GM12878 (cell line): ENCODE data around the gene LCP1. TPM values are rescaled to one million over a fixed set of nuclear protein-coding genes. Genes with fewer than 3 reads are reported as not detected.

Source experiments
- ATAC-seq: fragments of 200-7000 bp; cut with Tn5 transposase; 3 replicates; pipeline ENCODE4 v1.9.1; 2020; ENCODE audit warnings: mild to moderate bottlenecking, moderate library complexity
- BruUV-seq: library from RNA; stranded (reverse); fragments of 400-500 nt; replicated peaks from 2 replicates; lab custom pipeline; 2021; lab: Mats Ljungman, UMichigan
- CTCF ChIA-PET: fragments of 300-600 bp; sonication (Branson Sonifier 250); formaldehyde crosslinking; extraction: SDS; loops from one replicate; lab custom pipeline; 2021; ENCODE audit warnings: inconsistent platforms; lab: Yijun Ruan, JAX
- POLR2A ChIA-PET: fragments of 350-600 bp; formaldehyde crosslinking; extraction: SDS; loops from one replicate; lab custom pipeline; 2021; ENCODE audit warnings: inconsistent platforms; lab: Charles Lee
- RAD21 ChIA-PET: fragments of 300-600 bp; sonication (Branson Sonifier 250); formaldehyde crosslinking; loops from one replicate; lab custom pipeline; 2023; ENCODE audit warnings: antibody characterized with exemption; ENCODE audit not compliant: unreplicated experiment; lab: Charles Lee
- SMC1A ChIA-PET: fragments of 300-600 bp; sonication (Branson Sonifier 250); formaldehyde crosslinking; loops from one replicate; lab custom pipeline; 2023; ENCODE audit not compliant: unreplicated experiment, uncharacterized antibody; lab: Charles Lee
- DNase-seq: peaks from one replicate; pipeline ENCODE4 v3.0.0-alpha.2; 2011; ENCODE audit warnings: low read depth, low spot score
- FAIRE-seq: peaks from 3 replicates; lab custom pipeline; 2011; peaks lifted over from hg19 to GRCh38; lab: Jason Lieb, UNC
- H2AFZ ChIP-seq: 2 replicates; pipeline ENCODE4 v1.6.0; 2011; ENCODE audit warnings: low read depth, low read length, control low read depth; ENCODE audit not compliant: control insufficient read depth
- H3K27ac ChIP-seq: 2 replicates; pipeline ENCODE4 v1.5.1; 2011; ENCODE audit warnings: control low read depth; ENCODE audit not compliant: control insufficient read depth, insufficient read depth
- H3K27me3 ChIP-seq, 2 experiments: replicated peaks in 1 of 2; 2 replicates each; pipeline versions ENCODE4 v1.6.0 to v1.6.1; 2011; ENCODE audit warnings: low read length in 1 of 2; ENCODE audit not compliant: control insufficient read depth in 2 of 2, insufficient read depth in 2 of 2
- H3K36me3 ChIP-seq, 2 experiments: 2 replicates each; pipeline ENCODE4 v1.5.1; 2011; ENCODE audit warnings: low read length in 1 of 2; ENCODE audit not compliant: control insufficient read depth in 2 of 2, insufficient read depth in 2 of 2
- H3K4me1 ChIP-seq: 2 replicates; pipeline ENCODE4 v1.6.1; 2011; ENCODE audit warnings: mild to moderate bottlenecking, low read length, moderate library complexity, mixed read lengths; ENCODE audit not compliant: control insufficient read depth, insufficient read depth
- H3K4me2 ChIP-seq: 2 replicates; pipeline ENCODE4 v1.6.0; 2011; ENCODE audit warnings: control low read depth; ENCODE audit not compliant: control insufficient read depth, insufficient read depth
- H3K4me3 ChIP-seq: fragments of 200-600 bp; sonication (generic); 2 replicates; pipeline ENCODE4 v1.5.1; 2016
- H3K79me2 ChIP-seq: 2 replicates; pipeline ENCODE4 v1.6.0; 2011; ENCODE audit warnings: low read length; ENCODE audit not compliant: control insufficient read depth, insufficient read depth
- H3K9ac ChIP-seq: 2 replicates; pipeline ENCODE4 v1.8.0; 2011; ENCODE audit warnings: low read length, control low read depth, mixed read lengths; ENCODE audit not compliant: control insufficient read depth, insufficient read depth
- H3K9me3 ChIP-seq: replicated peaks from 3 replicates; pipeline ENCODE4 v1.5.1; 2011; ENCODE audit warnings: mild to moderate bottlenecking, low read length; ENCODE audit not compliant: control insufficient read depth, insufficient read depth
- H4K20me1 ChIP-seq: 2 replicates; pipeline ENCODE4 v1.6.0; 2011; ENCODE audit not compliant: control insufficient read depth, insufficient read depth
- CBX3 ChIP-seq: fragments of 200-600 bp; sonication (generic); IDR thresholded peaks from 2 replicates; pipeline ENCODE4 v1.6.1; 2016; ENCODE audit warnings: low read depth, borderline replicate concordance
- DPF2 ChIP-seq: fragments of 450-650 bp; IDR thresholded peaks from 2 replicates; pipeline ENCODE4 v1.6.1; 2017; ENCODE audit warnings: mild to moderate bottlenecking
- ETV6 ChIP-seq, 2 experiments: fragments of 450-650 bp in 1 of 2; IDR thresholded peaks in 1 of 2; conservative IDR thresholded peaks in 1 of 2; 2 replicates each; pipeline ENCODE4 v1.6.1; 2014; ENCODE audit warnings: antibody characterized with exemption in 1 of 2, borderline replicate concordance in 1 of 2, low read depth in 1 of 2, mild to moderate bottlenecking in 1 of 2, moderate library complexity in 1 of 2
- EZH2 ChIP-seq: IDR thresholded peaks from 2 replicates; pipeline ENCODE4 v1.6.1; 2012; ENCODE audit warnings: low read depth, mild to moderate bottlenecking, control low read depth, inconsistent platforms, low read length, borderline replicate concordance; ENCODE audit not compliant: control insufficient read depth
- FOXK2 ChIP-seq: fragments of 450-650 bp; IDR thresholded peaks from 2 replicates; pipeline ENCODE4 v1.6.1; 2017; ENCODE audit warnings: mild to moderate bottlenecking, moderate library complexity
- KAT2A ChIP-seq: conservative IDR thresholded peaks from 2 replicates; pipeline ENCODE4 v1.6.1; 2011; ENCODE audit warnings: low read depth, low read length; ENCODE audit not compliant: control insufficient read depth
- KLF5 ChIP-seq: fragments of 450-650 bp; IDR thresholded peaks from 2 replicates; pipeline ENCODE4 v1.6.1; 2014; ENCODE audit warnings: mild to moderate bottlenecking; ENCODE audit not compliant: partially characterized antibody
- MTA2 ChIP-seq: fragments of 450-650 bp; IDR thresholded peaks from 2 replicates; pipeline ENCODE4 v1.6.1; 2016; ENCODE audit warnings: low read depth, mild to moderate bottlenecking, moderate library complexity
- SMC3 ChIP-seq: IDR thresholded peaks from 2 replicates; pipeline ENCODE4 v1.6.1; 2011; ENCODE audit warnings: low read length, improper control_type of control experiment, borderline replicate concordance
- SP1 ChIP-seq: IDR thresholded peaks from one replicate; pipeline ENCODE4 v1.6.1; 2011; ENCODE audit warnings: low read depth, low read length
- STAT1 ChIP-seq: fragments of 450-650 bp; conservative IDR thresholded peaks from 2 replicates; pipeline ENCODE4 v1.6.1; 2014; ENCODE audit warnings: antibody characterized with exemption, mild to moderate bottlenecking
- STAT3 ChIP-seq: IDR thresholded peaks from 2 replicates; pipeline ENCODE4 v1.6.1; 2011; ENCODE audit warnings: low read depth, low read length, improper control_type of control experiment
- TCF12 ChIP-seq: IDR thresholded peaks from 2 replicates; pipeline ENCODE4 v1.6.1; 2011; ENCODE audit warnings: low read depth, mild to moderate bottlenecking, low read length
- ZNF217 ChIP-seq: fragments of 450-650 bp; IDR thresholded peaks from 2 replicates; pipeline ENCODE4 v1.6.1; 2017; ENCODE audit warnings: antibody characterized with exemption, mild to moderate bottlenecking
- ZNF384 ChIP-seq: IDR thresholded peaks from 2 replicates; pipeline ENCODE4 v1.6.1; 2012; ENCODE audit warnings: low read depth, mild to moderate bottlenecking, low read length, improper control_type of control experiment, borderline replicate concordance
- ZNF622 ChIP-seq: fragments of 450-650 bp; IDR thresholded peaks from 2 replicates; pipeline ENCODE4 v1.6.1; 2017; ENCODE audit warnings: mild to moderate bottlenecking, inconsistent platforms
- WGBS: methylation state at CpG from one replicate; pipeline ENCODE4 v1.1.6; 2016; ENCODE audit warnings: low lambda C conversion rate; ENCODE audit not compliant: insufficient replicate concordance, insufficient coverage; ENCODE audit errors: missing lambda C conversion rate; 5-methylcytosine and 5-hydroxymethylcytosine counted together
- in situ Hi-C: fragments of 300-500 bp; cut with MboI; formaldehyde crosslinking; loops from 9 replicates; pipeline ENCODE4 v1.14.3; 2018; ENCODE audit warnings: mixed read lengths
- intact Hi-C: fragments of 100-400 bp; cut with micrococcal nuclease; formaldehyde crosslinking; loops from one replicate; pipeline ENCODE4 v1.14.2; 2022; ENCODE audit not compliant: unreplicated experiment
- polyA plus RNA-seq, 11 experiments: library from polyadenylated mRNA; depleted of rRNA in 4 of 11; unstranded in 6 of 11; stranded (reverse) in 5 of 11; fragments of >200 nt; fragmentation: Nextera tagmentation in 4 of 11; fragmentation: Illumina TruSeq in 1 of 11; extraction: Ambion mirVana in 4 of 11; extraction: Trizol in 1 of 11; gene quantifications; 1 replicate in 1 of 11; 2 replicates in 10 of 11; pipeline versions ENCODE4 v1.2.1 to v1.2.3, GENCODE V29; 2011 to 2016; ENCODE audit warnings: inconsistent platforms in 2 of 11, missing spikeins in 2 of 11, low read depth in 1 of 11
- total RNA-seq, 4 experiments: library from RNA; depleted of rRNA in 3 of 4; stranded (reverse); fragments of >200 nt in 3 of 4; fragmentation: Illumina TruSeq in 1 of 4; extraction: Trizol in 1 of 4; gene quantifications; 2 replicates each; pipeline versions ENCODE4 v1.2.1 to v1.2.3, GENCODE V29; 2013 to 2021
- TF ChIP-seq, protein P1 (sequence below): IDR thresholded peaks from 2 replicates; pipeline ENCODE4 v1.6.1; 2012; ENCODE audit warnings: low read depth, low read length, improper control_type of control experiment
- TF ChIP-seq, protein P2 (sequence below): IDR thresholded peaks from 2 replicates; pipeline ENCODE4 v1.6.1; 2011; ENCODE audit warnings: low read depth, low read length, improper control_type of control experiment, borderline replicate concordance
- TF ChIP-seq, protein P3 (sequence below): fragments of 450-650 bp; IDR thresholded peaks from 2 replicates; pipeline ENCODE4 v1.6.1; 2014; ENCODE audit warnings: mild to moderate bottlenecking

Gene LCP1
- total and polyA plus RNA-seq, 10 of the 15 experiments (the other 5 are each of a cell fraction or from before 2014, with no cell fraction given) = 775 to 2,201 (median 1,556) TPM

- no peak overlapping the region for H3K4me3 ChIP-seq
- CTCF ChIA-PET = no interaction called here
- ATAC-seq = no peak
- H2AFZ ChIP-seq = no peak overlapping the region
- WGBS = 94% methylated on average over 1 of the region's 1 CpG
- H3K36me3 ChIP-seq = no peaks in the 10 kb centered on the region
- H3K27ac ChIP-seq = no peak overlapping the region
- POLR2A ChIA-PET = no interaction called here
- H3K9ac ChIP-seq = no peak overlapping the region
- DNase-seq = no peak
- no peaks in the 10 kb centered on the region for H4K20me1 ChIP-seq
- SMC1A ChIA-PET = no interaction called here
- peaks cover 6% of the 10 kb centered on the region; the same call in 1 of the 2 replicates for H3K4me1 ChIP-seq
- RAD21 ChIA-PET = no interaction called here
- H3K27me3 ChIP-seq = no peaks in the 10 kb centered on the region
- no TSS peak for BruUV-seq
- intact Hi-C loops (no loop called here), in situ Hi-C loops (no loop called here)
- H3K9me3 ChIP-seq = no peaks in the 10 kb centered on the region; the same call in 2 of the 3 replicates
- H3K79me2 ChIP-seq = no peaks in the 10 kb centered on the region; the same call in 1 of the 2 replicates
- no peak for FAIRE-seq
- H3K4me2 ChIP-seq = no peak overlapping the region
- TF ChIP-seq KAT2A (no peak), STAT3 (no peak), TCF12 (no peak), EZH2 (no peak), ZNF384 (no peak), MTA2 (no peak), ZNF217 (no peak), STAT1 (no peak), ETV6 (conservative IDR thresholded peaks at IDR 0.05 in 1 of 2, IDR thresholded peaks at IDR 0.05 in 1 of 2; ENCODE audit: borderline replicate concordance in 1 of 2, low read depth in 1 of 2) (no peak), SP1 (no peak), DPF2 (no peak), CBX3 (no peak), FOXK2 (no peak), ZNF622 (no peak), KLF5 (no peak), SMC3 (no peak)
- TF ChIP-seq, protein P1, sequence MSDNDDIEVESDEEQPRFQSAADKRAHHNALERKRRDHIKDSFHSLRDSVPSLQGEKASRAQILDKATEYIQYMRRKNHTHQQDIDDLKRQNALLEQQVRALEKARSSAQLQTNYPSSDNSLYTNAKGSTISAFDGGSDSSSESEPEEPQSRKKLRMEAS = no peak
- TF ChIP-seq, protein P2, sequence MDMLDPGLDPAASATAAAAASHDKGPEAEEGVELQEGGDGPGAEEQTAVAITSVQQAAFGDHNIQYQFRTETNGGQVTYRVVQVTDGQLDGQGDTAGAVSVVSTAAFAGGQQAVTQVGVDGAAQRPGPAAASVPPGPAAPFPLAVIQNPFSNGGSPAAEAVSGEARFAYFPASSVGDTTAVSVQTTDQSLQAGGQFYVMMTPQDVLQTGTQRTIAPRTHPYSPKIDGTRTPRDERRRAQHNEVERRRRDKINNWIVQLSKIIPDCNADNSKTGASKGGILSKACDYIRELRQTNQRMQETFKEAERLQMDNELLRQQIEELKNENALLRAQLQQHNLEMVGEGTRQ = no peak
- TF ChIP-seq, protein P3, sequence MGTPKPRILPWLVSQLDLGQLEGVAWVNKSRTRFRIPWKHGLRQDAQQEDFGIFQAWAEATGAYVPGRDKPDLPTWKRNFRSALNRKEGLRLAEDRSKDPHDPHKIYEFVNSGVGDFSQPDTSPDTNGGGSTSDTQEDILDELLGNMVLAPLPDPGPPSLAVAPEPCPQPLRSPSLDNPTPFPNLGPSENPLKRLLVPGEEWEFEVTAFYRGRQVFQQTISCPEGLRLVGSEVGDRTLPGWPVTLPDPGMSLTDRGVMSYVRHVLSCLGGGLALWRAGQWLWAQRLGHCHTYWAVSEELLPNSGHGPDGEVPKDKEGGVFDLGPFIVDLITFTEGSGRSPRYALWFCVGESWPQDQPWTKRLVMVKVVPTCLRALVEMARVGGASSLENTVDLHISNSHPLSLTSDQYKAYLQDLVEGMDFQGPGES = no peak
Observed at GRCh38 chr13:46077265-46077664, 104.7 kb downstream of the LCP1 start.
